Omental fat pad (tissue), 4 donors: ENCODE results near the gene STAT6. TPM values are rescaled to one million over a fixed set of nuclear protein-coding genes. Genes with fewer than 3 reads are reported as not detected.
"Not testable (repeated sequence)": the region's sequence is repeated elsewhere in the genome, so short reads cannot be mapped to it uniquely, and the experiment has no call there.

Source experiments
- ATAC-seq: fragments of 150-250 bp; one replicate; pipeline ENCODE4 v1.9.1; 2016; ENCODE audit warnings: mild to moderate bottlenecking, moderate library complexity; ENCODE audit not compliant: low FRiP score
- DNase-seq: peaks from one replicate; pipeline ENCODE4 v3.0.0-alpha.2; 2019; ENCODE audit warnings: low spot score
- total RNA-seq, 4 donors: library from RNA; depleted of rRNA; stranded (reverse); fragments of >200 nt; gene quantifications; one replicate each; pipeline ENCODE4 v1.1.0, GENCODE V29; 2016
- TF ChIP-seq, protein P1 (sequence below), 3 donors: fragments of 450-650 bp; IDR thresholded peaks; one replicate each; pipeline ENCODE4 v1.5.1; 2016 to 2017; ENCODE audit warnings: antibody characterized with exemption in 3 of 3, mild to moderate bottlenecking in 3 of 3, moderate library complexity in 2 of 3

Gene STAT6
- total RNA-seq, 4 donors from 2014 or later = 112 to 234 (median 124) TPM

DNA sequence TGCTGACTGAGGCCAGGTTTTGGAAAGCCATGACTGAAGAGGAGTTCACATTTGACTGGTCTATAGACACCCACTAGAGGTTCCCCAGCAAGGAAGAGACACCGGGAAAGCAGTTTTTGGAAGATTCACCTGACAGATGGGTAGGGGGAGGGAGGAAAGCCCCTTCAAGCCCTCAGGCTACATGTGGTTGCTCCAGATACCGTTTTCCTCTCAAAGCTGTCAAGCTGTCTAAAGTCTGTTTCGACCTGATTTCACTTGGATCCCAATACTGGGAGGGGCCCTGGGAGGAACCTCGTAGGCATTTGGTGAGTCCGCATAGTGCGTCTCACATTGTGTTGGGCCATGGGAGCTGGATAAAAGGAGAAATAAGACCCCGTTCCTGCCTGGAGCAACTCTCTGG lies 15.4 kb upstream of the STAT6 start:
- no peak for ATAC-seq
- TF ChIP-seq, protein P1, sequence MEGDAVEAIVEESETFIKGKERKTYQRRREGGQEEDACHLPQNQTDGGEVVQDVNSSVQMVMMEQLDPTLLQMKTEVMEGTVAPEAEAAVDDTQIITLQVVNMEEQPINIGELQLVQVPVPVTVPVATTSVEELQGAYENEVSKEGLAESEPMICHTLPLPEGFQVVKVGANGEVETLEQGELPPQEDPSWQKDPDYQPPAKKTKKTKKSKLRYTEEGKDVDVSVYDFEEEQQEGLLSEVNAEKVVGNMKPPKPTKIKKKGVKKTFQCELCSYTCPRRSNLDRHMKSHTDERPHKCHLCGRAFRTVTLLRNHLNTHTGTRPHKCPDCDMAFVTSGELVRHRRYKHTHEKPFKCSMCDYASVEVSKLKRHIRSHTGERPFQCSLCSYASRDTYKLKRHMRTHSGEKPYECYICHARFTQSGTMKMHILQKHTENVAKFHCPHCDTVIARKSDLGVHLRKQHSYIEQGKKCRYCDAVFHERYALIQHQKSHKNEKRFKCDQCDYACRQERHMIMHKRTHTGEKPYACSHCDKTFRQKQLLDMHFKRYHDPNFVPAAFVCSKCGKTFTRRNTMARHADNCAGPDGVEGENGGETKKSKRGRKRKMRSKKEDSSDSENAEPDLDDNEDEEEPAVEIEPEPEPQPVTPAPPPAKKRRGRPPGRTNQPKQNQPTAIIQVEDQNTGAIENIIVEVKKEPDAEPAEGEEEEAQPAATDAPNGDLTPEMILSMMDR (IDR thresholded peaks at IDR 0.05) = no peak
- no peak for DNase-seq

DNA sequence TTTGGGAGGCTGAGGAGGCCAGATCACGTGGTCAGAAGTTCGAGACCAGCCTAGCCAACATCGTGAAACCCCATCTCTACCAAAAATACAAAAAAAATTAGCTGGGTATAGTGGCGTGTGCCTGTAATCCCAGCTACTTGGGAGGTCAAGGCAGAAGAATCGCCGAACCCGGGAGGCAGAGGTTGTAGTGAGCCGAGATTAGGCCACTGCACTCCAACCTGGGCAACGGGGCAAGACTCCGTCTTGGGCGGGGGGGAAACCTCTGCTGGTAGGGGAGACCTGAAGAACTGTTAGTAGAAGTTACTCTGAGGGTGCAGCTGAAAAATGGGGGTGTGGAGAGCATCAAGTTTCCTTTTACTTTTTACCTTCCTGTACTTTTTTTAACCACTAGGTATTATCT lies 14.9 kb upstream of the STAT6 start:
- ATAC-seq = no peak
- TF ChIP-seq, protein P1 (IDR thresholded peaks at IDR 0.05) = no peak
- no peak for DNase-seq

DNA sequence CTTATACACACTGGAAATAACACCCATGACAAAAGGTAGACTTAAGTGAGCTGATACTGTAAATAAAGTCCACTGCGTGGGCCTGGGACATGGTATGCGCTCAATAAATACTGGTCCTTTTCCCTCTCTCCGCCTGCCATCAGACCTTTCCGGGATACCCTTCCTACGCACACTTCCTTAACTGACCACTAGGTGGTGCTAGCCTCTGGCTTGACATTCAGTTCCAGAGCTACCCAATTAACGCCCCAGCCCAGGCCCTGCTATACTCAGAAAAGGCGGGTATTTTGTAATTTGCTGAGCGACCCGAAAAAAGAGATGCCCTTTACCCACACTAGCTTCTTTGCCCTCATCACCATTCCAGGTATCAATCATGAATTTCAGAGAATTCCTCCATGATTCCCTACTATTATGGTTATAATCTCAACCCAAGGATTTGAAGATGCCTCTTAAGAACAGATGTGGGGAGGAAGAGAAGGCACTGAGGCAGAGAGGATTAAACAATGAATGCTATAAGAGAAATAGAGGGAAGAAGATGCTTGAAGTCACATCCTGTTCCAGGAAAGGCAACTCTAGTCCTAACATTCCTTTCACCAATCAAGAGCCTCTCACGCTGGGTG lies 13.2 kb upstream of the STAT6 start:
- DNase-seq (peak; percentile 89), ATAC-seq (peak; percentile 47)
- TF ChIP-seq, protein P1 (IDR thresholded peaks at IDR 0.05) = peak in 2 of 3 donors; percentile 82 to 86

DNA sequence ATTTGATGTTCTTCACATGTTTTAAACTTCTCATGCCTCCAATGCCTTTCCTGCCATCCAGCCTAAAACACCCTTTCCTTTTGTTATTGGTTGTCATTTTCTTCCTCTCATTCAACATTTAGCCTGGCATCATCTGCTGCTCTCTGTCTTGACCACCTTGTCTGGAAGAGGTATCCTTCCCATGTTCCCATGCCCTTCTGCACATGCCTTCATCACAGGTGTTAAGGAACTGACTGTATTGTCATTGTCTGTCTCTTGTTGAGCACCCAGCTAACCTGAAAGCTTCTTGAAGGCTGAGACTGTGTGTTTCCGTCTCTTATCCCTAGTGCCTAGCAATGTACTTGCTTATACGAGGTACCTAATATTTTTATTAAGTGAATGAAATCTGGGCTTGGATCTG lies 12.7 kb upstream of the STAT6 start:
- DNase-seq = no peak
- TF ChIP-seq, protein P1 (IDR thresholded peaks at IDR 0.05) = no peak
- no peak for ATAC-seq

DNA sequence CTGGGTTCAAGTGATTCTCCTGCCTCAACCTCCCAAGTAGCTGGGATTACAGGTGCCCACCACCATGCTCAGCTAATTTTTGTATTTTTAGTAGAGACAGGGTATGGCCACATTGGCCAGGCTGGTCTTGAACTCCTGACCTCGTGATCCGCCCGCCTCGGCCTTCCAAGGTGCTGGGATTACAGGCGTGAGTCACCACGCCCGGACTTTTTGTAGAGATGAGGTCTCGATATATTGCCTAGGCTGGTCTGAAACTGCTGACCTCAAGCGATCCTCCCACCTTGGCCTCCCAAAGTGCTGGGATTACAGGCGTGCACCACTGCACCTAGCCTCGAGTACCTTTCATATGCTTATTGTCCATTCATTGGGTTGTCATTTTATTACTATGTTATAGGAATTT lies 9.6 kb upstream of the STAT6 start:
- not testable (repeated sequence) for DNase-seq, ATAC-seq

DNA sequence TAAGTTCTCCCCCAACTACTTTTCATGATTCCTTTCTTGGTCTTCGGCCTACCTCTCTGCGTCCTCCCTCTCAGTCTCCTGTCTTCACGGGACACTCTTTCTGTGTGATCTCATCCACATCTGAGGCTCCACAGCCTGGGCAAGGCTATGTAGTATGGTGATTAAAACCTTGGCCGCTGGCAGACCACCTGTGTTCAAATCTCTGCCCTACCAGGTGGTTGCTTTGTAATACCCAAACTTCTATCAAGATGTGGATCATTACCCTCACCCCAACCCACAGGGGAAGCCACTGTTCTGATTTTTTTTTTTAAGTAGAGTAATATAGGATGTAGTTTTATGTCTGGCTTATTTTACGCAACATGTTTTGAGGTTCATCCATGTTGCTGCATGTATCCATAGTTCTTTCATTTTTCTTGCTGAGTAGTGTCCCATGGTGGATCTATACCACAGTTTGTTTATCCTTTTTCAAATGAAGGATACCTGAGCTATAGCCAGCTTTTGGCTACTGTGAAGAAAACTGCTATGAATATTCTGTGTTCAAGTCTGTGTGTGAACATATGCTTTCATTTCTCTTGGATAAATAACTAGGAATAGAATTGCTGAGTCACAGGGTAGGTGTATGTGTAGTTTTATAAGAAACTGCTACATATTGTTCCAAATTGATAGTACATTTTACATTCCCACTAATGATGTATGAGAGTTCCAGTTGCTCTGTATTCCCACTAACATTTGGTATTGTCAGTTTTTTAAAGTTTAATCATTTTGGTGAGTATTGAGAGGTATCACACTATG lies 8.3 kb upstream of the STAT6 start:
- ATAC-seq = no peak
- TF ChIP-seq, protein P1 (IDR thresholded peaks at IDR 0.05) = no peak
- no peak for DNase-seq

DNA sequence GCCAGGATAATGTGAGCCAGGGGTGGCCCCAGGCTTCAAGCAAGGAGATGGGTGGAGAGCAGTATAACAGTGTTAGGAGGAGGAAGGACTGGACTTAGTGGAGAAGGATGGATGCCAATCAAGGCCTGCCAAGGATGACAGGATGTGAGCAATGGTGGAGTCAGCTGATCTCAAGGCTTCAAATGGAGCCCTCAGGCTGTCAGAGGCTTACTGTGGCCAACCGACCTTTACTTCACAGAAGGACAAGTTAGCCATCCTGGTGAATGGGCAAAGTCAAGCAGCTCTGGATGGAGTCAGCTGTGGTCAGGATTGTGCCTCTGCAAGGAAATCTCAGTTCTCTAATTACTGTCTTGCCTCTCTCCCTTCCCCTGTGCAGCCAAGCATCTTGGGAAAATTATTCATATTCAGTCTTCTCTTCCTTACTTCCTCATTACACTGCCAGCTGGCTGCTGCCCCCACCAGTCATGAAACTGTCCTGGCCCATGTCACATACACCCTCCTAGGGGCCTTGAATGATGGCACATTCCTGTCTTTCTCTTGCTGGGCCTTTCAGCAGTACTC lies 7.6 kb upstream of the STAT6 start:
- DNase-seq = no peak
- TF ChIP-seq, protein P1 (IDR thresholded peaks at IDR 0.05) = no peak
- ATAC-seq = peak; percentile 26
